HL-60 (cell line): ENCODE results near the gene PRDM7.
"Not testable (repeated sequence)": the region's sequence is repeated elsewhere in the genome, so short reads cannot be mapped to it uniquely, and the experiment has no call there.

Source experiments
- CTCF ChIP-seq: IDR thresholded peaks from one replicate; pipeline ENCODE4 v1.5.1; 2011; ENCODE audit warnings: low read length, control low read depth, inconsistent platforms; ENCODE audit not compliant: insufficient read depth
- POLR2AphosphoS5 ChIP-seq: IDR thresholded peaks from 2 replicates; pipeline ENCODE4 v1.6.1; 2012; ENCODE audit warnings: low read depth
- TF ChIP-seq, protein P1 (sequence below): IDR thresholded peaks from 2 replicates; pipeline ENCODE4 v1.6.1; 2012; ENCODE audit warnings: low read depth; ENCODE audit not compliant: insufficient replicate concordance

DNA sequence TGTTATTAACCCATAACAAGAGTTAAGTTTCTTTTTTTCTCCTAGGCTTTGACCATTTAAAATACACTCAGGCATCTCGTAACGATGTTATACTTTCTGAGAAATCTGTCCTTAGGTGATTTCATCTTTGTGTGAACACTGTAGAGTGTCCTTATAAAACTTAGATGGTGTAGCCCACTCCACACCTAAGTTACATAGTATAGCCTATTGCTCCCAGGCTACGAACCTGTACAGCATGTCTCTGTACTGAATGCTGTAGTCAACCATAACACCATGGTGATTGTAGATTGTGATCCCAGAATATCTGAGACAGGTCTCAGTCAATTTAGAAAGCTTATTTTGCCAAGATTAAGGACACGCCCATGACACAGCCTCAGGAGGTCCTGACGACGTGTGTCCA lies 30.5 kb upstream of the PRDM7 start:
- TF ChIP-seq POLR2AphosphoS5, CTCF: not testable (repeated sequence)
- TF ChIP-seq, protein P1, sequence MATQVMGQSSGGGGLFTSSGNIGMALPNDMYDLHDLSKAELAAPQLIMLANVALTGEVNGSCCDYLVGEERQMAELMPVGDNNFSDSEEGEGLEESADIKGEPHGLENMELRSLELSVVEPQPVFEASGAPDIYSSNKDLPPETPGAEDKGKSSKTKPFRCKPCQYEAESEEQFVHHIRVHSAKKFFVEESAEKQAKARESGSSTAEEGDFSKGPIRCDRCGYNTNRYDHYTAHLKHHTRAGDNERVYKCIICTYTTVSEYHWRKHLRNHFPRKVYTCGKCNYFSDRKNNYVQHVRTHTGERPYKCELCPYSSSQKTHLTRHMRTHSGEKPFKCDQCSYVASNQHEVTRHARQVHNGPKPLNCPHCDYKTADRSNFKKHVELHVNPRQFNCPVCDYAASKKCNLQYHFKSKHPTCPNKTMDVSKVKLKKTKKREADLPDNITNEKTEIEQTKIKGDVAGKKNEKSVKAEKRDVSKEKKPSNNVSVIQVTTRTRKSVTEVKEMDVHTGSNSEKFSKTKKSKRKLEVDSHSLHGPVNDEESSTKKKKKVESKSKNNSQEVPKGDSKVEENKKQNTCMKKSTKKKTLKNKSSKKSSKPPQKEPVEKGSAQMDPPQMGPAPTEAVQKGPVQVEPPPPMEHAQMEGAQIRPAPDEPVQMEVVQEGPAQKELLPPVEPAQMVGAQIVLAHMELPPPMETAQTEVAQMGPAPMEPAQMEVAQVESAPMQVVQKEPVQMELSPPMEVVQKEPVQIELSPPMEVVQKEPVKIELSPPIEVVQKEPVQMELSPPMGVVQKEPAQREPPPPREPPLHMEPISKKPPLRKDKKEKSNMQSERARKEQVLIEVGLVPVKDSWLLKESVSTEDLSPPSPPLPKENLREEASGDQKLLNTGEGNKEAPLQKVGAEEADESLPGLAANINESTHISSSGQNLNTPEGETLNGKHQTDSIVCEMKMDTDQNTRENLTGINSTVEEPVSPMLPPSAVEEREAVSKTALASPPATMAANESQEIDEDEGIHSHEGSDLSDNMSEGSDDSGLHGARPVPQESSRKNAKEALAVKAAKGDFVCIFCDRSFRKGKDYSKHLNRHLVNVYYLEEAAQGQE = not testable (repeated sequence)
